AG20443 (cell line): ENCODE measurements around the gene BICD2.

Experiments
- DNase-seq: peaks from one replicate; pipeline ENCODE4 v3.0.0; 2012; ENCODE audit warnings: low spot score, mixed read lengths

BICD2 gene

GRCh38 chr9:92727716-92728700 is 36.6 kb downstream of the BICD2 start:
- no peak for DNase-seq

- no peak for DNase-seq
These were observed 37.5 kb downstream of the BICD2 start for GRCh38 chr9:92726971-92727715.

- DNase-seq, result no peak
These were observed 38.3 kb downstream of the BICD2 start for GRCh38 chr9:92726348-92726747.

GRCh38 chr9:92725766-92726165 is 38.9 kb downstream of the BICD2 start:
- no peak for DNase-seq

GRCh38 chr9:92725266-92725545 is 39.4 kb downstream of the BICD2 start:
- DNase-seq, result no peak

GRCh38 chr9:92724528-92725265 is 39.9 kb downstream of the BICD2 start:
- DNase-seq, result no peak

GRCh38 chr9:92723801-92724323 is 40.8 kb downstream of the BICD2 start:
- DNase-seq, result no peak

GRCh38 chr9:92723299-92723625 is 41.4 kb downstream of the BICD2 start:
- no peak for DNase-seq

GRCh38 chr9:92722386-92723298 is 42.0 kb downstream of the BICD2 start:
- no peak for DNase-seq

GRCh38 chr9:92721548-92721947 is 43.1 kb downstream of the BICD2 start:
- DNase-seq, result no peak

GRCh38 chr9:92720807-92721535 is 43.7 kb downstream of the BICD2 start:
- DNase-seq, result peak; percentile 4

GRCh38 chr9:92720209-92720765 is 44.3 kb downstream of the BICD2 start:
- DNase-seq, result no peak

- peak; percentile 6 for DNase-seq
These were observed 45.5 kb downstream of the BICD2 start for GRCh38 chr9:92719028-92719647.

GRCh38 chr9:92718086-92719001 is 46.3 kb downstream of the BICD2 start:
- DNase-seq, result peak; percentile 7

- peak; percentile 9 for DNase-seq
These were observed 47.2 kb downstream of the BICD2 start for GRCh38 chr9:92717201-92718085.

- peak; percentile 76 for DNase-seq
These were observed 48.1 kb downstream of the BICD2 start for GRCh38 chr9:92716557-92716956.

GRCh38 chr9:92715488-92716231 is 49.0 kb downstream of the BICD2 start:
- peak; percentile 43 for DNase-seq
